ENCODE results near the gene KLF3.

KLF3 gene

GRCh38 chr4:38675146-38676121 lies 11.4 kb downstream of the KLF3 start:
- DNase-seq: peak; percentile 84

GRCh38 chr4:38676986-38677385 lies 13.0 kb downstream of the KLF3 start:
- DNase-seq: no peak

- DNase-seq: peak; percentile 23
Observed at GRCh38 chr4:38677441-38677840, 13.4 kb downstream of the KLF3 start.

GRCh38 chr4:38678078-38678477 lies 14.1 kb downstream of the KLF3 start:
- DNase-seq: no peak

DNA sequence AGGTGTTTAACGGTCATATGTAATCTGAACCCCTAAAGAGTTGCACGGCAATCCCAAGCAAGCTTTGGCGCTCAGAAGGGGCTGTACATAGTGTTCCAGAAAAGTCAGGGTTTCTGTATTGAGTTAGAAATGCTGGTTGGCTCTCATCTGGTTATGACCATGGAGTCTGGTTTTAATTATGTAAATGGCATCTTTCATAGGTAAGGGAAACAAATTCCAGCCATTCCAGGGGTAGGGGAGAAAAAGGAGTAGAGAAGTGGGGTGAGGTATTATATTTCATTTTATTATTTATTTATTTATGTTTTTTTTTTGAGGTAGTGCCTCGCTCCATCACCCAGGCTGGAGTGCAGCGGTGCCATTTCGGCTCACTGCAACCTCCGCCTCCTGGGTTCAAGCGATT lies 15.9 kb downstream of the KLF3 start:
- no peak for DNase-seq

GRCh38 chr4:38681281-38681991 lies 17.4 kb downstream of the KLF3 start:
- DNase-seq: no peak

DNA sequence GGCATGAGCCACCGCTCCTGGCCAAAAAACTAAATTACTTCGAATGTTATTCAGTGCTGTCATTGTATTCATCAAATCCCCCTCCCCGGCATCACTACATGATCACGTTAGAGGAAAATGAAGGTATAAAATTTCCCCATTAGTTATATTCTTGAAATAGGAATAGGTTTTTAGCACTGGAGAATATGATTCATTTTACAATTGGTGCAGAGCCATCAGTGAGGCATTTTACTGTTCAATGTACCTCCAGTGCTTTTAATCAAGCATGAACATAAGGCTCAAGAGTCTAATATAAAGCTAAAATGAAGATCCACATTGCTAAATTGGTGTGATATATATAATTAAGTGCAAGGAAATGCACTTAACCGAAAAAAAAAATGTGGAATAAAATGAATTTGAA lies 18.3 kb downstream of the KLF3 start:
- no peak for DNase-seq

GRCh38 chr4:38683276-38683675 lies 19.3 kb downstream of the KLF3 start:
- DNase-seq: no peak

- DNase-seq: peak; percentile 29
Observed at GRCh38 chr4:38684271-38684670, 20.3 kb downstream of the KLF3 start.

- DNase-seq: no peak
Observed at GRCh38 chr4:38684951-38685844, 21.2 kb downstream of the KLF3 start.

DNA sequence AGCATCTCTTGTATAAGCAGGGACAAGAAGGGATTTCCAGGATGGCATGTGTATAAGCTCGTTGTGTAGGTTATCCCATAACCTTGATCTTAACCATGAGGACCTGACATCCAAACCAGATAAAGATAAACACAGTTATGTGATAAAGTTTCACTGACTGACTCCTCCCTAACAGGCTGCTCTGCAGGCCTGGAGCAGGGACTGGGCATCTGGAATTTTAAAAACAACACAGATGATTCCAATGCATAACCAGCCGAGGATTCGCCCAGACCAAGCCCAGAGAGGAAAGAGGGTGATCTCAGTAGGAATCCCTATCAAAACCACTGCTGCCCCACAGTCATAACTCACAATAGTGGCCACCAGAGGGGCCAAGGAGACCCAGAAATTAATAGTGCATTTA lies 22.7 kb downstream of the KLF3 start:
- DNase-seq: no peak

- DNase-seq: peak; percentile 21
Observed at GRCh38 chr4:38687571-38688011, 23.6 kb downstream of the KLF3 start.

DNA sequence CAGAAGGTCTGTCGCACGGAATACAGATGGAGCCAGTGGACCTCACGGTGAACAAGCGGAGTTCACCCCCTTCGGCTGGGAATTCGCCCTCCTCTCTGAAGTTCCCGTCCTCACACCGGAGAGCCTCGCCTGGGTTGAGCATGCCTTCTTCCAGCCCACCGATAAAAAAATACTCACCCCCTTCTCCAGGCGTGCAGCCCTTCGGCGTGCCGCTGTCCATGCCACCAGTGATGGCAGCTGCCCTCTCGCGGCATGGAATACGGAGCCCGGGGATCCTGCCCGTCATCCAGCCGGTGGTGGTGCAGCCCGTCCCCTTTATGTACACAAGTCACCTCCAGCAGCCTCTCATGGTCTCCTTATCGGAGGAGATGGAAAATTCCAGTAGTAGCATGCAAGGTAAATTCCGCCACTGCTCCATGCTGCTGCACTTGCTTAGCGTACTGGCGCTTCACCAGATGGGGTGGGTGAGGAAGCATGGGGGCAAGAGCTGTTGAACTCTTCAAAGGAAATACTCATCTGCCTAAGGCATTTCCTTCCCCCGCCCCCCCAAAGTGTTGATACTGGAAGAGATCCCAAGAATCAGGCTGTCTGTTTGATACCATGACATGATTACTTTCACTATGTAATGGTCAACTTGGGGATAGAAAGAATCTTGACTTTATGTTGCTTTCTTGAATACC lies 24.8 kb downstream of the KLF3 start:
- no peak for DNase-seq

GRCh38 chr4:38691251-38692008 lies 27.4 kb downstream of the KLF3 start:
- no peak for DNase-seq

- DNase-seq: no peak
Observed at GRCh38 chr4:38692421-38692820, 28.4 kb downstream of the KLF3 start.

DNA sequence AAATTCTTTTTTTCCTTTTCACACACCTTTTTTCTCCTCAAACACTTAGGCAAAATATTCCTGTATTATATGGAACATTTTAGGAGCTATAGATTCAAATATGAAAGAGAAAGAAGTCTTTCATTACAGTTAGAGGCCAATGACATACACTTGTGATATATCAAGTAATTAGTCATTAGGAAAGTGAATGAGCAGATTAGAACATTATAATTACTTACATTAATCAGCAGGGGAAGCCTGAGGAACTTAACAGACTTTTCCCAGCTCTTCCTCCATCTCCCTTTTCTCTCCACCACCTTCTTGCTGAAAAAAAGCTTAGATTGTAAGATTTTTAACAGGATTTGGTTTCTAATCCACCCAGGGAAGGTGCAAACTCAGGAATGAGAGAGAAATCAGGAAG lies 29.6 kb downstream of the KLF3 start:
- no peak for DNase-seq

DNA sequence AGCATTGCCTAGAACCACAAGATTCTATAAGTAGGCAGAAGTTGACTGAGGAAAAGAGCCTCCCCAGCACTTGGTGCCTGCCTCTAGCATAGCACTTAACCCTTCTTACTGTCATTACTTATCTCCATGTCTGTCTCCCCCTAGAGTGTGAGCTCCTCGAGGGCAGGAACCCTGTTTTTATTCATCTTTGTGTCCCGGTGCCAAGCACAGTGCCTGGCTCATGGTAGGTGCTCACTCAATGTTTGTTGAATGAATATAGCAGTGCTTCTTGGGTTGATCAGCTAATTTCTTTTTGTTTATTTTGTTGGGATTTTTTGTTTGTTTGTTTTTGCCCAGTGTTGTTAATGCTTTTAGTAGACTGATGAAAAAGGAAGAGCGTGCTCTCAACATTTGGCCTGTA lies 30.3 kb downstream of the KLF3 start:
- no peak for DNase-seq

DNA sequence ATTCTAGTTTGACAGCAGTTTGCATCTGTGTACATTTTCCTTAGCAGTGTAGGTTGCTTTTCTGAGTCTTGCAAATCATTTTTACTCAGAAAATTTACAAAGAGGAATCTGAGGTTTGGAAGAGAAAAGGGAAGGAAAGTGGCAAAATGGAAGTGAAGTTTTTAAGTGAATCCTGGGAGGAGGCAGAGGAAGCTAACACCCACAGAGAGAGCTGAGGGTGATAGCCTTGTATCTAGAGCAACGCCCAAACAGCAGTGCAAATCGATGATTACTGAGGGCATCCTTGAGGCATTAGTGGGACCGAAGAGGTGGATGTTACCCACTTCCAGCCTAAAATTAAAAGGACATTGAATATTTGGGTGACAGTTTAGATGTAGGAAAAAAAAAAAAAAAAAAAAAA lies 31.8 kb downstream of the KLF3 start:
- no peak for DNase-seq

GRCh38 chr4:38696697-38697096 lies 32.7 kb downstream of the KLF3 start:
- no peak for DNase-seq

DNA sequence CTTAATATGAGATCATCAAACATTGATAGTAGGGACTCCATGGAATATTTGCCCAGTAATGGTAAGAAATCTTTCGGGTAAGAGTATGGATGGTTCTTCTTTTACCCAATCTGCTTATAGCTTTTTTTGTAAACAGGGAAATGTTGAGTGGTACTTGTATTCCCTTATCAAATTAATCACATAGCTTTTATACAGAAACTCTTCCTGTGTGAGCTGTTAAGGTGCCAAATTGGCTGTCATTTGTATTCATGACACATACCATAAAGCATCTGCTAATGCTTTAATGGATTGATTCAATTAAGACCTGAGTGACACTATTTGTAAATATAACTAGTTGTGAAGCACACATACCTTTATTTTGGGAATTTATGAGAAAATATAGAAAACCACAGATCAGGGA lies 34.2 kb downstream of the KLF3 start:
- DNase-seq: no peak

DNA sequence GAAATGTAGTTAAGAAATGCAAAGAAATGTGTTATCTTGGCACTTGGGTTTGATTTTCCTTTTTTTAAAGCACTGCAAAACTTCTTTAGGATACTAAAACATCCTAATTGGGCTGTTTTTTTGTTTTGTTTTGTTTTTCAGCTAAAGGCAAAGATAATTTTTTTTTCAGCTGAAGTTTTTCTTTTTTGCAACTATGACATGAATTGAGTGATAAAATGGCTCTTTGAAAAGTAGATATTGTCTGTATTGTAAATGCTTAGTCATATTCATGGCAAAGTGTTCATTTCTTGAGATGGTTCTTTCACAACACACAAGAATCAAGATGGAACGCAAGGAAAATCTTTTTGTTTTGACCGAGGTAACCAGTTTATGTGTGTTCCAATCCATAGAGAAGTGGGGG lies 35.1 kb downstream of the KLF3 start:
- DNase-seq: no peak

DNA sequence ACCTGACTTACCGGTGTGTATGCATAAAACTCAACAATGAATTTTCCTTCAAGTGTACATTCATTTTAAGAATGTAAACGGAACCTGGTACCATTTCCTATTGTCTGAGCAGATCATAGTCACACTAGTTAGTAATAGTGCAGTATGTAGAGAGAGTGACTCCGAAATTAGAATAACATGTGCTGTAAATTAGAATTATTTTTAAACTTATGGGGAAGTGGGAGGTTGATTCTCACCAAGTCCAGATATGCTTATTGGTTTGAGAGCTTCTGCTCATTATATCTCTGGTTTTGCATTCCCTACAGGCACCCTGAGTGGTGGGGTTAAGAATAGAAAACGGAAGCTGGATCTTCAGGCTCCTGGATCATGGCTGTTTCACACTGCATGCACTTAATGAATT lies 39.6 kb downstream of the KLF3 start:
- DNase-seq: no peak

Measured in CD4-positive, alpha-beta T cell treated with Interleukin-4 for 4 hours (primary cell).